SHP77 (cell line): Measurements from ENCODE around the gene PHF12.

Experiments
- DNase-seq, 2 experiments: peaks; one replicate each; lab custom pipeline; 2025; lab: John Stamatoyannopoulos, UW

The PHF12 gene

GRCh38 chr17:28975031-28975430, 23.7 kb upstream of the PHF12 start:
- DNase-seq = no peak

GRCh38 chr17:28974451-28974850, 23.1 kb upstream of the PHF12 start:
- DNase-seq = no peak

- peak in 1 of 2 experiments; percentile 18 for DNase-seq
Observed at GRCh38 chr17:28973425-28973824, 22.1 kb upstream of the PHF12 start.

- no peak for DNase-seq
Observed at GRCh38 chr17:28972437-28972836, 21.1 kb upstream of the PHF12 start.

- no peak for DNase-seq
Observed at GRCh38 chr17:28970879-28971278, 19.6 kb upstream of the PHF12 start.

- no peak for DNase-seq
Observed at GRCh38 chr17:28969706-28970393, 18.5 kb upstream of the PHF12 start.

- no peak for DNase-seq
Observed at GRCh38 chr17:28968914-28969295, 17.6 kb upstream of the PHF12 start.

- DNase-seq = no peak
Observed at GRCh38 chr17:28968231-28968913, 17.1 kb upstream of the PHF12 start.

- no peak for DNase-seq
Observed at GRCh38 chr17:28967221-28968135, 16.2 kb upstream of the PHF12 start.

- no peak for DNase-seq
Observed at GRCh38 chr17:28963841-28964240, 12.5 kb upstream of the PHF12 start.

GRCh38 chr17:28963055-28963611, 11.8 kb upstream of the PHF12 start:
- no peak for DNase-seq

- DNase-seq = no peak
Observed at GRCh38 chr17:28961391-28961790, 10.1 kb upstream of the PHF12 start.

- DNase-seq = no peak
Observed at GRCh38 chr17:28960256-28961061, 9.1 kb upstream of the PHF12 start.

- no peak for DNase-seq
Observed at GRCh38 chr17:28959471-28959871, 8.2 kb upstream of the PHF12 start.

- no peak for DNase-seq
Observed at GRCh38 chr17:28958820-28959455, 7.6 kb upstream of the PHF12 start.

- no peak for DNase-seq
Observed at GRCh38 chr17:28957992-28958355, 6.7 kb upstream of the PHF12 start.

- no peak for DNase-seq
Observed at GRCh38 chr17:28957277-28957991, 6.1 kb upstream of the PHF12 start.

- DNase-seq = no peak
Observed at GRCh38 chr17:28956861-28957260, 5.5 kb upstream of the PHF12 start.

- DNase-seq = no peak
Observed at GRCh38 chr17:28956112-28956511, 4.8 kb upstream of the PHF12 start.

GRCh38 chr17:28955408-28955807, 4.1 kb upstream of the PHF12 start:
- DNase-seq = no peak
